Skeletal muscle satellite cell (primary cell): Measurements from ENCODE around the gene DIAPH2. TPM values are rescaled to one million over a fixed set of nuclear protein-coding genes. Genes with fewer than 3 reads are reported as not detected.

Source experiments
- small RNA-seq: library from RNA; depleted of rRNA; stranded (forward); fragments of <200 nt; gene quantifications from one replicate; pipeline ENCODE3, GENCODE V24; 2012

Gene DIAPH2

Small RNA genes lying within 50 kb of the gene (small RNA-seq; reads per million reads assigned to genes)
- gene RF00017: not detected
- not detected for gene RF00019
- gene RN7SL74P: not detected
